ENCODE measurements around the gene TMOD1. TPM values are rescaled to one million over a fixed set of nuclear protein-coding genes. Genes with fewer than 3 reads are reported as not detected.
"Not testable (repeated sequence)": the region's sequence is repeated elsewhere in the genome, so short reads cannot be mapped to it uniquely, and the experiment has no call there.

Gene TMOD1
- total and polyA plus RNA-seq, 2 experiments from 2014 or later = 0.34 to 1.3 TPM

- Histone ChIP-seq H2AFZ (no peak overlapping the region), H3K27ac (no peak overlapping the region), H3K27me3 (replicated peaks; ENCODE audit: insufficient read depth) (no peaks in the 10 kb centered on the region), H3K9me2 (ENCODE audit: insufficient read depth) (no peaks in the 10 kb centered on the region), H3K4me3 (no peak overlapping the region), H3K36me3 (ENCODE audit: low read depth) (no peaks in the 10 kb centered on the region), H3K79me2 (ENCODE audit: insufficient read depth) (no peaks in the 10 kb centered on the region), H3K4me1 (ENCODE audit: insufficient read depth) (no peaks in the 10 kb centered on the region), H3F3A (ENCODE audit: insufficient read depth) (no peaks in the 10 kb centered on the region), H3K9ac (no peak overlapping the region), H3K9me3 (ENCODE audit: low read depth) (no peaks in the 10 kb centered on the region), H3K4me2 (ENCODE audit: unreplicated experiment) (no peak overlapping the region), H4K20me1 (ENCODE audit: insufficient read depth) (no peaks in the 10 kb centered on the region)
- TF ChIP-seq EZH2phosphoT487 (IDR thresholded peaks at IDR 0.05; ENCODE audit: insufficient read depth, low read depth) (no peak), EZH2 (IDR thresholded peaks at IDR 0.05; ENCODE audit: insufficient read depth, poor library complexity, severe bottlenecking) (no peak)
- in situ Hi-C loops (cut with MboI) = no loop called here
- 52 to 56% methylated on average over 11 of the region's 11 CpGs for WGBS, 2 experiments (ENCODE audit: low coverage in 1 of 2, low lambda C conversion rate in 2 of 2, missing lambda C conversion rate in 2 of 2)
- DNase-seq = no peak
These were observed 74.3 kb downstream of the TMOD1 start for GRCh38 chr9:97575673-97576200.

GRCh38 chr9:97577051-97577450 lies 75.6 kb downstream of the TMOD1 start:
- no peak for TF ChIP-seq EZH2phosphoT487 (IDR thresholded peaks at IDR 0.05; ENCODE audit: insufficient read depth, low read depth)
- no peak for TF ChIP-seq EZH2 (IDR thresholded peaks at IDR 0.05; ENCODE audit: insufficient read depth, poor library complexity, severe bottlenecking)
- WGBS, 2 experiments (ENCODE audit: low coverage in 1 of 2, low lambda C conversion rate in 2 of 2, missing lambda C conversion rate in 2 of 2) = 51 to 52% methylated on average over 5 of the region's 5 CpGs
- H3K27ac ChIP-seq = no peak overlapping the region
- no peaks in the 10 kb centered on the region for H3K9me3 ChIP-seq (ENCODE audit: low read depth)
- no peaks in the 10 kb centered on the region for H3F3A ChIP-seq (ENCODE audit: insufficient read depth)
- no peaks in the 10 kb centered on the region for H3K4me1 ChIP-seq (ENCODE audit: insufficient read depth)
- in situ Hi-C loops (cut with MboI) = no loop called here
- no peaks in the 10 kb centered on the region for H4K20me1 ChIP-seq (ENCODE audit: insufficient read depth)
- no peaks in the 10 kb centered on the region for H3K36me3 ChIP-seq (ENCODE audit: low read depth)
- H2AFZ ChIP-seq = no peak overlapping the region
- no peaks in the 10 kb centered on the region for H3K9me2 ChIP-seq (ENCODE audit: insufficient read depth)
- no peak overlapping the region for H3K4me2 ChIP-seq (ENCODE audit: unreplicated experiment)
- no peaks in the 10 kb centered on the region for H3K79me2 ChIP-seq (ENCODE audit: insufficient read depth)
- H3K27me3 ChIP-seq (replicated peaks; ENCODE audit: insufficient read depth) = no peaks in the 10 kb centered on the region
- DNase-seq = no peak
- H3K9ac ChIP-seq = no peak overlapping the region
- no peak overlapping the region for H3K4me3 ChIP-seq

- Histone ChIP-seq H3K79me2 (ENCODE audit: insufficient read depth) (no peaks in the 10 kb centered on the region), H3K9ac (no peak overlapping the region), H3K4me2 (ENCODE audit: unreplicated experiment) (no peak overlapping the region), H3K27ac (no peak overlapping the region), H3K27me3 (replicated peaks; ENCODE audit: insufficient read depth) (no peaks in the 10 kb centered on the region), H3K9me2 (ENCODE audit: insufficient read depth) (no peaks in the 10 kb centered on the region), H4K20me1 (ENCODE audit: insufficient read depth) (no peaks in the 10 kb centered on the region), H3K4me1 (ENCODE audit: insufficient read depth) (no peaks in the 10 kb centered on the region), H3K9me3 (ENCODE audit: low read depth) (no peaks in the 10 kb centered on the region), H3K4me3 (no peak overlapping the region), H3K36me3 (ENCODE audit: low read depth) (no peaks in the 10 kb centered on the region), H3F3A (ENCODE audit: insufficient read depth) (no peaks in the 10 kb centered on the region), H2AFZ (no peak overlapping the region)
- 40 to 41% methylated on average over 5 of the region's 5 CpGs for WGBS, 2 experiments (ENCODE audit: low coverage in 1 of 2, low lambda C conversion rate in 2 of 2, missing lambda C conversion rate in 2 of 2)
- TF ChIP-seq EZH2 (IDR thresholded peaks at IDR 0.05; ENCODE audit: insufficient read depth, poor library complexity, severe bottlenecking) (no peak), EZH2phosphoT487 (IDR thresholded peaks at IDR 0.05; ENCODE audit: insufficient read depth, low read depth) (no peak)
- in situ Hi-C loops (cut with MboI) = no loop called here
- no peak for DNase-seq
These were observed 77.4 kb downstream of the TMOD1 start for GRCh38 chr9:97578846-97579245.

- WGBS, 2 experiments (ENCODE audit: low coverage in 1 of 2, low lambda C conversion rate in 2 of 2, missing lambda C conversion rate in 2 of 2) = 3 to 4% methylated on average over 2 of the region's 2 CpGs
- no peaks in the 10 kb centered on the region for H3K27me3 ChIP-seq (replicated peaks; ENCODE audit: insufficient read depth)
- no peak for DNase-seq
- no peaks in the 10 kb centered on the region for H3K79me2 ChIP-seq (ENCODE audit: insufficient read depth)
- H3F3A ChIP-seq (ENCODE audit: insufficient read depth) = no peaks in the 10 kb centered on the region
- no peaks in the 10 kb centered on the region for H4K20me1 ChIP-seq (ENCODE audit: insufficient read depth)
- H3K27ac ChIP-seq = no peak overlapping the region
- no peak overlapping the region for H3K9ac ChIP-seq
- H2AFZ ChIP-seq = no peak overlapping the region
- H3K4me1 ChIP-seq (ENCODE audit: insufficient read depth) = no peaks in the 10 kb centered on the region
- no peak overlapping the region for H3K4me2 ChIP-seq (ENCODE audit: unreplicated experiment)
- no peak overlapping the region for H3K4me3 ChIP-seq
- no peaks in the 10 kb centered on the region for H3K36me3 ChIP-seq (ENCODE audit: low read depth)
- in situ Hi-C loops (cut with MboI) = no loop called here
- H3K9me3 ChIP-seq (ENCODE audit: low read depth) = no peaks in the 10 kb centered on the region
- no peaks in the 10 kb centered on the region for H3K9me2 ChIP-seq (ENCODE audit: insufficient read depth)
- TF ChIP-seq EZH2phosphoT487 (IDR thresholded peaks at IDR 0.05; ENCODE audit: insufficient read depth, low read depth) = no peak
- TF ChIP-seq EZH2 (IDR thresholded peaks at IDR 0.05; ENCODE audit: insufficient read depth, poor library complexity, severe bottlenecking) = no peak
These were observed 78.4 kb downstream of the TMOD1 start for GRCh38 chr9:97579914-97580313.

- H3K9ac ChIP-seq; H3K27ac ChIP-seq; H3K4me3 ChIP-seq; DNase-seq; H3K9me3 ChIP-seq (ENCODE audit: low read depth); H3K4me1 ChIP-seq (ENCODE audit: insufficient read depth); H2AFZ ChIP-seq; H4K20me1 ChIP-seq (ENCODE audit: insufficient read depth); H3K79me2 ChIP-seq (ENCODE audit: insufficient read depth); H3F3A ChIP-seq (ENCODE audit: insufficient read depth); in situ Hi-C loops (cut with MboI); H3K9me2 ChIP-seq (ENCODE audit: insufficient read depth); H3K36me3 ChIP-seq (ENCODE audit: low read depth); H3K4me2 ChIP-seq (ENCODE audit: unreplicated experiment); H3K27me3 ChIP-seq (replicated peaks; ENCODE audit: insufficient read depth): not testable (repeated sequence)
- WGBS, 2 experiments (ENCODE audit: low coverage in 1 of 2, low lambda C conversion rate in 2 of 2, missing lambda C conversion rate in 2 of 2) = 58 to 89% methylated on average over 1 to 2 of the region's 3 CpGs
These were observed 80.1 kb downstream of the TMOD1 start for GRCh38 chr9:97581590-97581989.

- DNase-seq; H3K36me3 ChIP-seq (ENCODE audit: low read depth); H3K27ac ChIP-seq; H4K20me1 ChIP-seq (ENCODE audit: insufficient read depth); H3K4me2 ChIP-seq (ENCODE audit: unreplicated experiment); H3K9ac ChIP-seq; H3K4me1 ChIP-seq (ENCODE audit: insufficient read depth); H3K9me2 ChIP-seq (ENCODE audit: insufficient read depth); H3K79me2 ChIP-seq (ENCODE audit: insufficient read depth); H3K27me3 ChIP-seq (replicated peaks; ENCODE audit: insufficient read depth); in situ Hi-C loops (cut with MboI); H3K4me3 ChIP-seq; H3K9me3 ChIP-seq (ENCODE audit: low read depth); H3F3A ChIP-seq (ENCODE audit: insufficient read depth); H2AFZ ChIP-seq: not testable (repeated sequence)
- 53% methylated on average over 2 of the region's 2 CpGs; no CpG with 5 or more reads in 1 of the 2 experiments for WGBS, 2 experiments (ENCODE audit: low coverage in 1 of 2, low lambda C conversion rate in 2 of 2, missing lambda C conversion rate in 2 of 2)
These were observed 83.3 kb downstream of the TMOD1 start for GRCh38 chr9:97584778-97585177.

GRCh38 chr9:97586909-97587308 lies 85.4 kb downstream of the TMOD1 start:
- H3K4me2 ChIP-seq (ENCODE audit: unreplicated experiment); H3K27ac ChIP-seq; H3K79me2 ChIP-seq (ENCODE audit: insufficient read depth); H3K9me3 ChIP-seq (ENCODE audit: low read depth); H2AFZ ChIP-seq; H3K27me3 ChIP-seq (replicated peaks; ENCODE audit: insufficient read depth); H3F3A ChIP-seq (ENCODE audit: insufficient read depth); H3K9me2 ChIP-seq (ENCODE audit: insufficient read depth); H3K4me1 ChIP-seq (ENCODE audit: insufficient read depth); H3K36me3 ChIP-seq (ENCODE audit: low read depth); in situ Hi-C loops (cut with MboI); H3K4me3 ChIP-seq; DNase-seq; H4K20me1 ChIP-seq (ENCODE audit: insufficient read depth); H3K9ac ChIP-seq: not testable (repeated sequence)
- WGBS, 2 experiments (ENCODE audit: low coverage in 1 of 2, low lambda C conversion rate in 2 of 2, missing lambda C conversion rate in 2 of 2) = 75 to 76% methylated on average over 7 of the region's 7 CpGs
